Uterus (tissue), 4 donors: ENCODE results near the gene THOC1. TPM values are rescaled to one million over a fixed set of nuclear protein-coding genes. Genes with fewer than 3 reads are reported as not detected.

Experiments used
- DNase-seq, 2 donors: peaks; one replicate each; pipeline ENCODE4 v3.0.0-alpha.2; 2019 to 2020
- H3K27ac ChIP-seq, 2 donors: fragments of 200-600 bp; sonication (generic); 1 replicate in 1 of 2; 2 replicates in 1 of 2; pipeline ENCODE4 v1.5.1; 2016 to 2018
- H3K27me3 ChIP-seq, 2 donors: fragments of 200-600 bp; sonication (generic); one replicate each; pipeline ENCODE4 v1.5.1; 2018 to 2019; ENCODE audit warnings: control low read depth in 1 of 2
- H3K36me3 ChIP-seq, 2 donors: fragments of 200-600 bp; sonication (generic); one replicate each; pipeline ENCODE4 v1.5.1; 2019; ENCODE audit warnings: control low read depth in 1 of 2
- H3K4me1 ChIP-seq, 2 donors: fragments of 200-600 bp; sonication (generic); one replicate each; pipeline ENCODE4 v1.5.1; 2018 to 2019; ENCODE audit warnings: control low read depth in 1 of 2
- H3K4me3 ChIP-seq, 2 donors: fragments of 200-600 bp; sonication (generic); 1 replicate in 1 of 2; 2 replicates in 1 of 2; pipeline ENCODE4 v1.5.1; 2018 to 2019; ENCODE audit warnings: mild to moderate bottlenecking in 1 of 2
- H3K9me3 ChIP-seq, 2 donors: fragments of 200-600 bp; sonication (generic); one replicate each; pipeline ENCODE4 v1.5.1; 2019; ENCODE audit warnings: control low read depth in 1 of 2
- POLR2A ChIP-seq, 2 donors: fragments of 450-650 bp; IDR thresholded peaks; one replicate each; pipeline ENCODE4 v1.6.1; 2016; ENCODE audit warnings: antibody characterized with exemption in 2 of 2, mild to moderate bottlenecking in 1 of 2, moderate library complexity in 1 of 2
- intact Hi-C: fragments of 100-400 bp; cut with DNase I; formaldehyde crosslinking; loops from one replicate; pipeline ENCODE4 v1.15.1; 2023; ENCODE audit warnings: low total_unique reads
- total RNA-seq, 4 donors: library from RNA; depleted of rRNA in 3 of 4; stranded (reverse); fragments of >200 nt in 3 of 4; gene quantifications; one replicate each; pipeline versions ENCODE4 v1.1.0 to v1.2.4, GENCODE V29; 2014 to 2023
- TF ChIP-seq, protein P1 (sequence below), 4 experiments: fragments of 200-600 bp in 2 of 4; fragments of 450-650 bp in 2 of 4; sonication (generic) in 2 of 4; IDR thresholded peaks; one replicate each; pipeline ENCODE4 v1.5.1; 2016 to 2019; ENCODE audit warnings: antibody characterized with exemption in 4 of 4, mild to moderate bottlenecking in 2 of 4, moderate library complexity in 1 of 4
- donor health status: DM: yes; HTN: yes; CAD: no.

The THOC1 gene
- total RNA-seq, 4 donors from 2014 or later, result 58.2 to 245 (median 98.6) TPM

DNA sequence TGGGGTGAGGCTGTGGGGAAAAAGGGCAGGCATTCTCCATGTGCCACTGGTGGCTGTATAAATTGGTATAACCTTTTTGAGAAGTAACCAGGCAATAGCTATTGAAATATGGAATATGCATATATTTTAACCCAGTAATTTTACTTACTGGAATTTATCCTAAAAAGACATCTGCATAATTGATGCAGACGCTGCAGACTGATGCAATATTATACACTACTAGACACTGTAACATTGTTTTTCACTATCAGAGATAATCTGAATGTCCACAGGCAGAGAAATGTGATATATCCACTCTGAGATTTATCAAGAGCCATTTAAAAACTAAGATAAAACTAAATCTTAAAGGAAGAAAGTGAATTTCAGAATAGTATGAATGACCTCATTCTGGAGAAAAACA is 14.7 kb downstream of the THOC1 start:
- Histone ChIP-seq H3K27ac (no peak overlapping the region), H3K36me3 (no peaks in the 10 kb centered on the region), H3K4me3 (no peak overlapping the region), H3K4me1 (no peaks in the 10 kb centered on the region), H3K9me3 (no peaks in the 10 kb centered on the region), H3K27me3 (no peaks in the 10 kb centered on the region)
- DNase-seq, result no peak
- intact Hi-C loops, result no loop called here
- no peak for TF ChIP-seq POLR2A (IDR thresholded peaks at IDR 0.05)
- TF ChIP-seq, protein P1, sequence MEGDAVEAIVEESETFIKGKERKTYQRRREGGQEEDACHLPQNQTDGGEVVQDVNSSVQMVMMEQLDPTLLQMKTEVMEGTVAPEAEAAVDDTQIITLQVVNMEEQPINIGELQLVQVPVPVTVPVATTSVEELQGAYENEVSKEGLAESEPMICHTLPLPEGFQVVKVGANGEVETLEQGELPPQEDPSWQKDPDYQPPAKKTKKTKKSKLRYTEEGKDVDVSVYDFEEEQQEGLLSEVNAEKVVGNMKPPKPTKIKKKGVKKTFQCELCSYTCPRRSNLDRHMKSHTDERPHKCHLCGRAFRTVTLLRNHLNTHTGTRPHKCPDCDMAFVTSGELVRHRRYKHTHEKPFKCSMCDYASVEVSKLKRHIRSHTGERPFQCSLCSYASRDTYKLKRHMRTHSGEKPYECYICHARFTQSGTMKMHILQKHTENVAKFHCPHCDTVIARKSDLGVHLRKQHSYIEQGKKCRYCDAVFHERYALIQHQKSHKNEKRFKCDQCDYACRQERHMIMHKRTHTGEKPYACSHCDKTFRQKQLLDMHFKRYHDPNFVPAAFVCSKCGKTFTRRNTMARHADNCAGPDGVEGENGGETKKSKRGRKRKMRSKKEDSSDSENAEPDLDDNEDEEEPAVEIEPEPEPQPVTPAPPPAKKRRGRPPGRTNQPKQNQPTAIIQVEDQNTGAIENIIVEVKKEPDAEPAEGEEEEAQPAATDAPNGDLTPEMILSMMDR (IDR thresholded peaks at IDR 0.05), result no peak

GRCh38 chr18:251572-251971 is 16.3 kb downstream of the THOC1 start:
- intact Hi-C loops, result no loop called here
- DNase-seq, result no peak
- Histone ChIP-seq H3K4me1 (no peaks in the 10 kb centered on the region), H3K27me3 (no peaks in the 10 kb centered on the region), H3K9me3 (no peaks in the 10 kb centered on the region), H3K27ac (no peak overlapping the region), H3K36me3 (no peaks in the 10 kb centered on the region), H3K4me3 (no peak overlapping the region)
- no peak for TF ChIP-seq POLR2A (IDR thresholded peaks at IDR 0.05)
- TF ChIP-seq, protein P1 (IDR thresholded peaks at IDR 0.05), result no peak

DNA sequence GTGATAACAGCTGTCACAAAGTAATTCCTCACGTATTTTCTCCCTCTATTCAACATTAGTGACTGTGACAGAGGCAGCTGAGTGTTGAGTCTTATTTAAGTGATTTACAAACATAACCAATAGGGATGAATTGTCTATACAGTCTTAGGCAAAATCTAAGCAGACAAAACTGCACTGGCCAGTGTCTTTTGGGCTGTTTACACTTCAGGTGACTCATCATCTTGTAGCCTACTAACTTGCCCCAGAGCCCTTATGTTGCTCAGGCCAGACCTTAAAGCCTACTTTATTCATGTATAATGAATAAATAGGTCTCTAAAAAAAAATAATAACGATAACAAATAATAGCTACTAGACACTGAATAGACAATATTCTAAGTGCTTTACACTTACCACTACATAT is 17.2 kb downstream of the THOC1 start:
- intact Hi-C loops, result no loop called here
- no peaks in the 10 kb centered on the region for H3K4me1 ChIP-seq
- no peaks in the 10 kb centered on the region for H3K27me3 ChIP-seq
- H3K27ac ChIP-seq, result no peak overlapping the region
- no peak for DNase-seq
- H3K9me3 ChIP-seq, result no peaks in the 10 kb centered on the region
- no peak for TF ChIP-seq POLR2A (IDR thresholded peaks at IDR 0.05)
- TF ChIP-seq, protein P1 (IDR thresholded peaks at IDR 0.05), result no peak
- H3K4me3 ChIP-seq, result no peak overlapping the region
- H3K36me3 ChIP-seq, result no peaks in the 10 kb centered on the region

- H3K9me3 ChIP-seq, result no peaks in the 10 kb centered on the region
- no peak overlapping the region for H3K27ac ChIP-seq
- no peak for DNase-seq
- no peaks in the 10 kb centered on the region for H3K4me1 ChIP-seq
- intact Hi-C loops, result no loop called here
- no peaks in the 10 kb centered on the region for H3K27me3 ChIP-seq
- no peak overlapping the region for H3K4me3 ChIP-seq
- no peaks in the 10 kb centered on the region for H3K36me3 ChIP-seq
- TF ChIP-seq, protein P1 (IDR thresholded peaks at IDR 0.05), result no peak
- TF ChIP-seq POLR2A (IDR thresholded peaks at IDR 0.05), result no peak
Observed at GRCh38 chr18:248053-248452, 19.8 kb downstream of the THOC1 start.

DNA sequence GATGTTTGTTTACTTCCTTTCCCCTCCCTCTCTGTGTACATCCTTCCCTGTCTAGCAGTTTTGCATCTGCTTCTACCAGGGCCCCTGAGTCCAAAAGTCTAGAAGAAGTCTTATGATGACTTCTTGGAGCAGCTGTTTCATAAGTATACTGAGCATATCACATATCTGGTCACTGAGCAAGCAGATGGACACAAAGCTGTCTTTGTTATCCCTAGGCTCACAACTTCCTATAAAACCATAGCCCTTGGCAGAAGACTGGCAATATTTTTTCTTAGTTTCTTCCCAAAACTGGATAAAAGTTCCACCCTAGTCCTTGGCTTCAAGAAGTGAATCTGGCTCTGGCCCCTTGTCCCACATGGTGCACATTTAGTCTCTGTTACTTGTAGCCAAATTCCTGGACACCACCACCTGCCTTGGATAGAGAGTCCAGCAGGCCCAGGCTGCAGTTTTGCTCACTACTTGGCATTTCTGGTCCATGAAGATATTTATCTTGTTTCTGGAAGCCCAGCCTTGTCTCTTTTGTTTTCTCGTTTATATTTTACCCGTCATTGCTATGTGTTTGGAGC is 22.5 kb downstream of the THOC1 start:
- no peak overlapping the region for H3K4me3 ChIP-seq
- TF ChIP-seq, protein P1 (IDR thresholded peaks at IDR 0.05), result no peak
- TF ChIP-seq POLR2A (IDR thresholded peaks at IDR 0.05), result no peak
- intact Hi-C loops, result no loop called here
- no peaks in the 10 kb centered on the region for H3K36me3 ChIP-seq
- H3K27ac ChIP-seq, result no peak overlapping the region
- H3K27me3 ChIP-seq, result no peaks in the 10 kb centered on the region
- no peaks in the 10 kb centered on the region for H3K4me1 ChIP-seq
- H3K9me3 ChIP-seq, result no peaks in the 10 kb centered on the region
- DNase-seq, result no peak
